Skin epidermis (tissue), 12 donors: ENCODE results near the gene CLDN16.

Source experiments
- H3K27ac ChIP-seq, 21 experiments: fragments of 200-600 bp; sonication (generic) in 11 of 21; one replicate each; pipeline ENCODE4 v1.5.0; 2020; ENCODE audit warnings: mild to moderate bottlenecking in 3 of 21, inconsistent platforms in 2 of 21, moderate library complexity in 2 of 21
- H3K4me3 ChIP-seq, 7 experiments: fragments of 200-600 bp; sonication (generic) in 2 of 7; one replicate each; pipeline ENCODE4 v1.5.0; 2020; ENCODE audit warnings: inconsistent platforms in 2 of 7, mild to moderate bottlenecking in 2 of 7, moderate library complexity in 1 of 7

Gene CLDN16

GRCh38 chr3:190387578-190388213, at the start of gene CLDN16:
Gene CLDN16, plus strand, starts transcription at chr3:190388163. Its CDS starts 167 bp downstream, at chr3:190388330.
- H3K27ac ChIP-seq = no peak within 1 kb of the TSS
- H3K4me3 ChIP-seq = no peak within 1 kb of the TSS

DNA sequence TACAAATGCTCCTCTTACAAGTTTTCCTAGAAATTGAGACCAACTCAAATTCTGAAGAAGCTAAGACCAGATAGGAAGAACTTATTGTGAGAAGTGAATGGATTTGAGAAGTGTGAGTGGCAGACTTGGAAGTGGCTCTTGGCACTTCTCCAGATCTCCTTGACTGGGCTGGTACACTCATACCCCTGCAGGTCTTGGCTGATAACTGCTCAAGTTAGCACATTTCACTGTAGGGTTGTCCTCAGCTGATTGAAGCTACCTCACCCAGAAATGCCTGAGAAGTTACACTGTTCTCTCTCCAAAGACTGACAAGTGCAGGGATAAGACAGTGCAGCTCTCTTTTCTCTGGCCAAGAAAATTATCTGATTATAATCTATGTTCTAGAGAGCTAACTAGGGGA, 49.2 kb upstream of the CLDN16 start:
- Histone ChIP-seq H3K4me3 (no peak overlapping the region), H3K27ac (peak overlapping the region in 6 of 21 experiments; percentile 1 to 58 (median 38))

GRCh38 chr3:190339130-190339529, 48.8 kb upstream of the CLDN16 start:
- H3K27ac ChIP-seq = peak overlapping the region in 3 of 21 experiments; percentile 15 to 35 (median 16)
- H3K4me3 ChIP-seq = no peak overlapping the region

GRCh38 chr3:190340071-190340470, 47.9 kb upstream of the CLDN16 start:
- no peak overlapping the region for H3K4me3 ChIP-seq
- peak overlapping the region in 1 of 21 experiments; percentile 24 for H3K27ac ChIP-seq

DNA sequence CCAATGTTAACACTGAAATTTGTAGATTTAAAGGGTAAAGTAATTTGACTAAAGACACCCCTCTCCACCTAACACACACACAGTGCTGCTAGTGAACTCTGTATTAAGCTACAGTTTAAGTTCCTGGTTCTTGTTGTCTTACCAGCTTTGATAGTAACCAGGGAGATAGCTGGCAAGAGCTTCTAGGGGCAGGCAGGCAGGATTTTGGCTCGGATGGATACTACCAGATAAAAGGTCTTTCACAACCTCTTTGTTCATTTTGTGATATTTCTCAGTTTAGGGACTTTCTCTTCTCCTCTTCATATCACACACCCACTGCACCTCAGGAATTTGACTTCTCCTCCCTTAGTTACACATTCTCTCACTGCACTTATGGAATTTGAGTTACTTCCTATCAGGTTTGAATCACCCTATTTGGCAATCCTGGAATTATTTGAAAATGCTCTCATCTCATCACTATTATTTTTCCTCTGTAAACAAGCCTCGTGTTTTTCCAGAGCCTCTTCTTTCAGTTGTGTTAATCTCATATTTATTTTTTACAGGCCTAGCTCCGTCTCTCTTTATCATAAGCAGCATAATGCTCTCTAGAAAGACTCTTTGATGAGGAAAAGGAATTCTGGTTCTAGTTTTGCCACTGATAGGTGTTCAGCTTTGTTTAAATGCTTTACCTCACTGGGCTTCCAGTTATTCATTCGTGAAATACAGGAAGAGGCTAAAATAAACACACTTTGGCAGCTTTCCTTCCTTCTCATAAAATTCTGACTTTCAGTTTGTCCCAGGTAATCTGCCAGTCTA, 42.7 kb upstream of the CLDN16 start:
- no peak overlapping the region for H3K4me3 ChIP-seq
- H3K27ac ChIP-seq = peak overlapping the region in 19 of 21 experiments; percentile 0 to 85 (median 63)

GRCh38 chr3:190345878-190346277, 42.1 kb upstream of the CLDN16 start:
- H3K27ac ChIP-seq = peak overlapping the region in 18 of 21 experiments; percentile 1 to 85 (median 63)
- H3K4me3 ChIP-seq = no peak overlapping the region

- Histone ChIP-seq H3K4me3 (no peak overlapping the region), H3K27ac (peak overlapping the region in 11 of 21 experiments; percentile 14 to 85 (median 66))
These were observed 41.4 kb upstream of the CLDN16 start for GRCh38 chr3:190346541-190346940.

- H3K4me3 ChIP-seq = no peak overlapping the region
- no peak overlapping the region for H3K27ac ChIP-seq
These were observed 35.0 kb upstream of the CLDN16 start for GRCh38 chr3:190352861-190353457.

GRCh38 chr3:190356246-190356645, 31.7 kb upstream of the CLDN16 start:
- Histone ChIP-seq H3K4me3 (no peak overlapping the region), H3K27ac (no peak overlapping the region)

DNA sequence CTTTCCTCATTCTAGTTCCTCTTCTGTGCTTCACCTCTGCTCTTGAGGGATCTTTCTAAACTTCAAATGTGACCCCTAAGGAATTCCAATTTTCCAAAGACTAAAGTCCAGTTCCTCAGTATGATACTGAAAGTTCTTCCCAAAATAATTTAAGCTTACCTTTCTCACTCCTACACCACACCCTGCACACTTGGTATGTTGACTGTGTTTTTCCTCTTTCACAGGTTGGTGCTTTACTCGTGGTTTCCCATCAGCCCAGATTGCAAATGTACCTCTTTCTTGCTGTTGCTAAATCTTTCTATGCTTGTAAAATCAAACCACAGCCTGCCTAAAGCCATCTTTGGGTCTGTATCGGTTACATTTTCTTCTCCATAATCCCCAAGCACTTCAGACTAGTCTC, 30.5 kb upstream of the CLDN16 start:
- Histone ChIP-seq H3K27ac (peak overlapping the region in 7 of 21 experiments; percentile 16 to 70 (median 33)), H3K4me3 (no peak overlapping the region)

DNA sequence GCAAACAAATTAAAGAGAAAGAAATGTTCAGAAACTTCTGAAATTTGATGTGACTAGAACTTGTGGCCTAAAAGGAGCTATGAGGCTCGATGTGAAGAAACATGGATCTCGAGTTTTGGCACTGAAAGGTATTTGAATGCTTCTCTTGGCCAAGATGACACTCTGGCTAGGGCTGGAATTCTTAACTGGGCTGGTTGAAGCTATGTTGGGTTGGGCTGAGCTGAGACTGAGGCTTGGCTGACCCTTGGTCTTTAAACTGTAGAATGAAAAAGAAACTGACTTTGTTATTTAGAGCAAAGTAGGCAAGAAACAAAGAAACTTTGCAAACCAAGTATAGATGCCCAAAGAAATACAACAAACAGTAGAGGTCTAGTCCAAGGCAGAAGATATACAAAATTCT, 28.1 kb upstream of the CLDN16 start:
- Histone ChIP-seq H3K4me3 (no peak overlapping the region), H3K27ac (no peak overlapping the region)

- Histone ChIP-seq H3K4me3 (no peak overlapping the region), H3K27ac (no peak overlapping the region)
These were observed 27.7 kb upstream of the CLDN16 start for GRCh38 chr3:190360228-190360627.

- Histone ChIP-seq H3K4me3 (no peak overlapping the region), H3K27ac (no peak overlapping the region)
These were observed 26.2 kb upstream of the CLDN16 start for GRCh38 chr3:190361791-190362190.

DNA sequence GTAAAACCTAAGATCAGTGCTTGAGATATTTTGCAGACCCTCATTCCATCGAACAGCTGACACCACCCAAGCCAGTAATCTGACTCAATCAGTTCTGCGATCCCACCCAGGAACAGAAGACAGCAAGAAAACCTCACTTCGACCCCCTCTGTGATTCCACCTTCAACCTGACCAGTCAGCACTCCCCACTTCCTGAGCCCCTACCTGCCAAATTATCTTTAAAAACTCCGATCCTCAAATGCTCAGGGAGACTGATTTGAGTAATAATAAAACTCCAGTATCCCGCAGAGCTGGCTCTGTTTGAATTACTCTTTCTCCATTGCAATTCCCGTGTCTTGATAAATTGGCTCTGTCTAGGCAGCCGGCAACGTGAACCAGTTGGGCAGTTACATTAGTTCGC, 25.7 kb upstream of the CLDN16 start:
- no peak overlapping the region for H3K27ac ChIP-seq
- no peak overlapping the region for H3K4me3 ChIP-seq

DNA sequence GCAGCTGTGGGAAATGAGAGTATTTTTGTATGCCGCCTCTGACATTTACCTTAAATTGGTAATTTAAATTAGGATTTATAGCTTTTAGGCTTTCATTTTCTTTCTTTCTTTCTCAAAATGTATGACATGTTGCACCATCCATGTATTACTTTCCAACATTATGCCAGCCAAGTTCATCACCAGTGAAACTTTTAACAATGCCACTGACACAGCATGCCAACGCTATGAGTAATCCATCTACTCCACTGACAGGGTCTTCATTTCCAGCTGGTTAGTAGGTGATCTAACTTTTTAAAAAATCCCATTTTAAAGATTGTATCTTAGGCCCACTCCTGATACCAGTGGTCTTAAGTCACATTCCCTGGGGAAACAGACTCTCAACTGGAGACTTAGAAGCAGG, 21.8 kb upstream of the CLDN16 start:
- Histone ChIP-seq H3K27ac (peak overlapping the region in 2 of 21 experiments; percentile 13 to 65), H3K4me3 (no peak overlapping the region)

- no peak overlapping the region for H3K4me3 ChIP-seq
- H3K27ac ChIP-seq = peak overlapping the region in 11 of 21 experiments; percentile 8 to 76 (median 46)
These were observed 19.1 kb upstream of the CLDN16 start for GRCh38 chr3:190368881-190369280.

GRCh38 chr3:190369668-190370295, 18.2 kb upstream of the CLDN16 start:
- no peak overlapping the region for H3K4me3 ChIP-seq
- H3K27ac ChIP-seq = peak overlapping the region in 19 of 21 experiments; percentile 1 to 80 (median 56)

DNA sequence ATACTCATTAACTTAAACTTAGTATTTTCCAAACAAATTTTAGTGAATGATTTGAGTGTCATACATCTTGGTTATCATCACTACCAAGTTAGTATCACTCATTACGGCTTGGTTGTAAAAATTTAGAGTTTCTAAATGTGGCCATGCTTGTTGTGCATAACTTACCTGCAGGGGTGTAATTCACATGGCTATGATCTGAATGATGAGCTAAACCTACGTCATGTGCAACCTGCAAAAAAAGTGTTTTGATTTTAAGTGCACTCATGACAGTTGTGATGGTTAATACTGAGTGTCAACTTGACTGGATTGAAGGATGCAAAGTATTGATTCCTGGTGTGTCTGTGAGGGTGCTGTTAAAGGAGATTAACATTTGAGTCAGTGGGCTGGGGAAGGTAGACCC, 17.6 kb upstream of the CLDN16 start:
- H3K4me3 ChIP-seq = no peak overlapping the region
- peak overlapping the region in 19 of 21 experiments; percentile 1 to 80 (median 56) for H3K27ac ChIP-seq

DNA sequence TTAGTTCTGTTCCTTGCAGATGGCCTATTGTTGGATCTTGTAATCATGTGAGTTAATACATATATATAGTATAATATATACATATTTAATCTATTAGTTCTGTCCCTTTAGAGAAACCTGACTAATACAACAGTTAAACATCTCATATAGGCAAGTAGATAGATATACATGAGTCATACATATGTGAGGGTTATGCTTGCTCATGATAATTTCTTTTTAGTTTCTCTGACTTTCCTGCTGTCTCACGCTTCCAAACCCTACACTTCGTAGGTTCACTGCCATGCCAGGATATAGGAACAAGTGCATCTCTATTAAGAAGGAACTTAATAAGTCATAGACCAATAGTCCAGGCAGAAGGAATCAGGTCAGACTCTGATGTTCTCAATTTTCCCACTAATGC, 16.8 kb upstream of the CLDN16 start:
- peak overlapping the region in 6 of 21 experiments; percentile 7 to 52 (median 28) for H3K27ac ChIP-seq
- H3K4me3 ChIP-seq = no peak overlapping the region

- H3K27ac ChIP-seq = no peak overlapping the region
- H3K4me3 ChIP-seq = no peak overlapping the region
These were observed 12.7 kb upstream of the CLDN16 start for GRCh38 chr3:190375246-190375645.
